Activated T-helper 1 cell treated with anti-CD3 and anti-CD28 coated beads, Interleukin-12 subunit alpha, Interleukin-12 subunit beta, Interleukin-2, Interleukin-4 antibody, amounts not matched to agents 30 ng/mL and 10 ng/mL and 1 ng/mL, durations not matched to agents 14 hours and 24 hours and 36 hours (primary cell): ENCODE results near the gene UTP15. TPM values are rescaled to one million over a fixed set of nuclear protein-coding genes. Genes with fewer than 3 reads are reported as not detected.

Source experiments
- DNase-seq: peaks from one replicate; pipeline ENCODE4 v3.0.0; 2021; ENCODE audit warnings: low spot score
- H3K27ac Mint-ChIP-seq: one replicate; pipeline ENCODE4 v1.8.0; 2021; ENCODE audit warnings: mild to moderate bottlenecking, mixed read lengths
- H3K27me3 Mint-ChIP-seq: one replicate; pipeline ENCODE4 v1.8.0; 2022; ENCODE audit warnings: mild to moderate bottlenecking, moderate library complexity, mixed read lengths; ENCODE audit not compliant: insufficient read depth
- H3K36me3 Mint-ChIP-seq: one replicate; pipeline ENCODE4 v1.8.0; 2021; ENCODE audit warnings: low read depth, mixed read lengths
- H3K4me1 Mint-ChIP-seq: one replicate; pipeline ENCODE4 v1.8.0; 2021; ENCODE audit warnings: low read depth, mixed read lengths
- H3K4me3 Mint-ChIP-seq: one replicate; pipeline ENCODE4 v1.8.0; 2021; ENCODE audit warnings: mild to moderate bottlenecking, moderate library complexity, mixed read lengths
- H3K9me3 Mint-ChIP-seq: one replicate; pipeline ENCODE4 v1.8.0; 2021; ENCODE audit warnings: mixed read lengths
- intact Hi-C: fragments of 100-400 bp; cut with micrococcal nuclease; formaldehyde crosslinking; loops from one replicate; pipeline ENCODE4 v1.15.1; 2024
- total RNA-seq: library from RNA; stranded (reverse); gene quantifications from 2 replicates; pipeline ENCODE4 v1.2.3, GENCODE V29; 2022

UTP15 gene
- total RNA-seq, 1 donor from 2014 or later: 61.0 TPM

GRCh38 chr5:73540192-73540591 is 25.4 kb upstream of the UTP15 start:
- intact Hi-C loops: no loop called here
- Mint-ChIP-seq H3K27ac (no peak overlapping the region), H3K36me3 (no peaks in the 10 kb centered on the region), H3K4me1 (peaks cover 21% of the 10 kb centered on the region), H3K4me3 (no peak overlapping the region), H3K9me3 (no peaks in the 10 kb centered on the region), H3K27me3 (no peaks in the 10 kb centered on the region)
- DNase-seq: no peak

DNA sequence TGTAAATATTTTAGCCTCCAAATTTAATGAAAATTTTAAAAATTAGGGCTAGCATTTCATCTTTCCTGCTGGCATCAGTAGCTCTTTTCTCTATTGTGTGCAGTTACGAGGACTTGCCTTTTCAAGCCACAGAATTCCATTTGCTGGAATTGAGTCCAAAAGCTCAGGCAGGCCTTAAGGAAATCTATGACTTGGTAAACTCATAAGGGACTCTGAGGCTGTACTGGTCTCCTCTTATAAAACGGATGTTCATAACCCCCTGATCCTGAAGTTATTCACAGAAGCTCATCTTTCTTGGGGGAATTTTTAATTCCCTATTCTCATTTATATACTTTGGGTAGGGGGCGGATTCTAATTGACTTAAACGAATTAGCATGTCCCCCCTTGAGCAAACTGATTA is 23.5 kb upstream of the UTP15 start:
- Mint-ChIP-seq H3K9me3 (no peaks in the 10 kb centered on the region), H3K27ac (no peak overlapping the region)

GRCh38 chr5:73544429-73545402 is 20.8 kb upstream of the UTP15 start:
- intact Hi-C loops: no loop called here
- peaks cover 6% of the 10 kb centered on the region for H3K27me3 Mint-ChIP-seq
- no peaks in the 10 kb centered on the region for H3K9me3 Mint-ChIP-seq
- H3K4me3 Mint-ChIP-seq: no peak overlapping the region
- H3K36me3 Mint-ChIP-seq: no peaks in the 10 kb centered on the region
- DNase-seq: no peak
- peaks cover 20% of the 10 kb centered on the region for H3K4me1 Mint-ChIP-seq
- no peak overlapping the region for H3K27ac Mint-ChIP-seq

More for the DNA sequence above, 23.5 kb upstream of the UTP15 start:
- Mint-ChIP-seq H3K4me1 (peaks cover 21% of the 10 kb centered on the region), H3K27me3 (no peaks in the 10 kb centered on the region), H3K4me3 (no peak overlapping the region), H3K36me3 (no peaks in the 10 kb centered on the region)
- no peak for DNase-seq
- intact Hi-C loops: no loop called here

GRCh38 chr5:73545403-73545779 is 20.2 kb upstream of the UTP15 start:
- Mint-ChIP-seq H3K27ac (no peak overlapping the region), H3K36me3 (no peaks in the 10 kb centered on the region), H3K9me3 (no peaks in the 10 kb centered on the region), H3K4me1 (peaks cover 13% of the 10 kb centered on the region), H3K27me3 (peaks cover 8% of the 10 kb centered on the region), H3K4me3 (no peak overlapping the region)
- intact Hi-C loops: no loop called here
- no peak for DNase-seq

DNA sequence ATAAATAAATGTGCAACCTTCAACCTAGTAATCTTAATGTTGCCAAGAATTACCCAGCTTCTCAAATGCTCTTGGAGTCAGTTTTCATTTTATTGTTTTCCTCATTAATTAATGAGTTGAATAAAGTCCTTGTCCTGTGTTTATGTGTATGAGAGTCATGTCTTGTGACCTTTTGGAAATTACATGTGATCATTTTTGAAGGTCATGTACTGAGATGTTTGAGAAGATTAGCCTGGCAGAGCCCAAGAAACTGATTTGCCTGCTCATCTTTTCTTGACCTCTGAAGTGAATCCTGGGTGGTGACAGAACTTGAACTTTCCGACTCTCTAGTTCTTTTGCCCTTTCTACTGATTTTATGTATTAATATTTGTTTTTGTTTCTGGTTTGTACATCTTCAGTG is 15.5 kb upstream of the UTP15 start:
- H3K36me3 Mint-ChIP-seq: peaks cover 10% of the 10 kb centered on the region
- DNase-seq: no peak
- peaks cover 8% of the 10 kb centered on the region for H3K27me3 Mint-ChIP-seq
- no peak overlapping the region for H3K27ac Mint-ChIP-seq
- no peak overlapping the region for H3K4me3 Mint-ChIP-seq
- intact Hi-C loops: no loop called here
- H3K9me3 Mint-ChIP-seq: no peaks in the 10 kb centered on the region
- H3K4me1 Mint-ChIP-seq: no peaks in the 10 kb centered on the region

DNA sequence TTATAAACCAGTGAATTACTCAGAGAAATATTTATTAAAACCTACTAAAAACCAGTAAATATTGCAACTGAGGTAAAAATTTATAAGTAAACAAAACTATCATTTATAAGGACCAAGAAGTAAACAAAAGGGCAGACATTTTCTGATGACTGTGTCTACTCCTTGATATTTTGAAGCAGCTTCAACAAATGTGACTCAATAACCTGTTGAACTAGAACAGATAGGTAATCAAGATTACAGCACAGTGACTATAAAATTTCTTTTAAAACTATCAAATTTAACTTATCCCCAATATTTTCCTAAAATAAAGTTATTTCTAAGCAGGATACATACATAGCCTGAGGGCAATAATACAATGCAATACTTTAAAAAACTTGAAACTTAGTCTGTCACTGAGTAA is 12.9 kb upstream of the UTP15 start:
- Mint-ChIP-seq H3K4me3 (no peak overlapping the region), H3K9me3 (no peaks in the 10 kb centered on the region), H3K36me3 (peaks cover 13% of the 10 kb centered on the region), H3K4me1 (no peaks in the 10 kb centered on the region), H3K27ac (no peak overlapping the region), H3K27me3 (peaks cover 8% of the 10 kb centered on the region)
- intact Hi-C loops: no loop called here
- DNase-seq: no peak

GRCh38 chr5:73558950-73559349 is 6.6 kb upstream of the UTP15 start:
- Mint-ChIP-seq H3K27ac (no peak overlapping the region), H3K36me3 (peaks cover 23% of the 10 kb centered on the region), H3K9me3 (no peaks in the 10 kb centered on the region), H3K4me3 (no peak overlapping the region), H3K4me1 (peaks cover 14% of the 10 kb centered on the region), H3K27me3 (no peaks in the 10 kb centered on the region)
- intact Hi-C loops: no loop called here
- DNase-seq: no peak

DNA sequence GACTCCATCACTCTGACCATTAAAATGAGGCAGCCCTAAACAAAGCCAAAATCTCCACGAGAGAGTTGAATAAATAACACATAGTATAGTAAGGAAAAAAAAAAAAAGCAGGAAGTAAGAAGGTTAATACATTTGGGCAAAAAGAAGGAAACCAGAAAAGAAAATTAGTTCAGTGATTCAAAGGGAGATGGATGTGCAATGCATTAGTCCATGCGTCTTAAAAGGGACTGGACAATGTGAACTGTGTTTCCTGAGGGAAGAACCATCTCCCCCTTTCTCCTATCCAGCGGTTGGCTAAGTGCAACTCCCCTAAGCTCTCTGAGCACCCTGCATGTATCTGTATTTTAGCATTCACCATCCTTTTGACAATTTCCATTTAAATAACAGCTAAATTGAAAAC is 1.5 kb upstream of the UTP15 start:
- intact Hi-C loops: loop anchor here (2.0 to 10.0 kb wide), 5 partner anchors 27 to 1121 kb away; partner anchors contain the start of gene HEXB
- no peaks in the 10 kb centered on the region for H3K27me3 Mint-ChIP-seq
- H3K4me3 Mint-ChIP-seq: peak overlapping the region; percentile 95
- peak overlapping the region; percentile 60 for H3K27ac Mint-ChIP-seq
- H3K4me1 Mint-ChIP-seq: peaks cover 32% of the 10 kb centered on the region
- no peaks in the 10 kb centered on the region for H3K9me3 Mint-ChIP-seq
- peaks cover 18% of the 10 kb centered on the region for H3K36me3 Mint-ChIP-seq
- DNase-seq: no peak

DNA sequence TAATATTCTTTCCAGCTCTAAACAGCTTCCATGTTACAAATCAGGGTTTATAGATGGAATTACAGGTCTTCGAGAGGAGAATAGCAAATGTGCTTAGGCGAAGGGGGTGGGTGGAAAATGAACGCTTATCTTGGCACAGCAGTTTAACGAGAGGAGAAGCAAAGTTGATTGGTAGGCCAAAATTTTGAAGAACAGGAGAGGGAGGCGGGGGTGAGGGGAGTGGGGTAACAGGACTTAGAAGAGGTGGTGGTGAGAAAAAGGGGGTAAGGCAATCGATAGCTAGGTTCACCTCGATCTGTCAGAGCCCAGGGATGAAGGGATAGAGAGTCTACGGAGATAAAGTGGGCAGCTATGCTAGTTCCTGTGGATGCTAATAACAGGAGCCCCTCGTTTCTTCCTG is 868 bp upstream of the UTP15 start:
- H3K36me3 Mint-ChIP-seq: peaks cover 21% of the 10 kb centered on the region
- H3K4me1 Mint-ChIP-seq: peaks cover 32% of the 10 kb centered on the region
- H3K9me3 Mint-ChIP-seq: no peaks in the 10 kb centered on the region
- DNase-seq: no peak
- H3K27me3 Mint-ChIP-seq: no peaks in the 10 kb centered on the region
- H3K4me3 Mint-ChIP-seq: peak overlapping the region; percentile 95
- peak overlapping the region; percentile 99 for H3K27ac Mint-ChIP-seq
- intact Hi-C loops: loop anchor here (1.0 to 10.0 kb wide), 9 partner anchors 28 to 1977 kb away; partner anchors contain the start of genes BTF3, GFM2, HEXB and HMGCR

DNA sequence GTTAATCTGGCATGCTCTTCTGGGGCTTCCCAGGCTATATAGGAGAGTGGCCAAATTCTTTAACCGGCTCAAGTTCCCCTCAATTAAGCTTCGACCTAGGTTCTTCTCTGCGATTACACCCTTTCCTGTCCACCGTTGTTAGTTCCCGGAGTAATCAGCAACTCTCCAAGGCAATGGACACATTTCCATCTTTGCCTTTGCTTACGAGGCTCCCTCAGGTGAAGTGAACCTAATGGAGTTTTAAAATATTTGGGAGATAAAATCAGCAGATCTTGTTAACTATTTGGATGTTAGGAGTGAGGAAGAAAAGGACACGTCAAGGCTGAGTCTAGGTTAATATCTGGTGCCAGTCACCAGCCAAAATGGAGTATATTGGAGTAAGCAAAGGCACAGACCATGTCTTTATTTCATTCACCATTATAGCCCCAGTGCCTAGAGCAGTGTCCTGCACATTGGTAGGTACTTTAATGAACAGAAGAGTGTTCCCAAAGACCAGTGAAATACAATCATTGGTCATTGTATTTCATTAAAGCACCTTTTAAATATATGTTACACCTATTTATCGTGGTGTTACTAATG is 515 bp downstream of the UTP15 start:
- H3K27me3 Mint-ChIP-seq: no peaks in the 10 kb centered on the region
- peak overlapping the region; percentile 99 for H3K27ac Mint-ChIP-seq
- no peaks in the 10 kb centered on the region for H3K9me3 Mint-ChIP-seq
- peak overlapping the region; percentile 95 for H3K4me3 Mint-ChIP-seq
- intact Hi-C loops: loop anchor here (1.0 to 10.0 kb wide), 9 partner anchors 29 to 1979 kb away; partner anchors contain the start of genes BTF3, GFM2, HEXB and HMGCR
- peaks cover 27% of the 10 kb centered on the region for H3K4me1 Mint-ChIP-seq
- H3K36me3 Mint-ChIP-seq: peaks cover 23% of the 10 kb centered on the region
- DNase-seq: no peak

DNA sequence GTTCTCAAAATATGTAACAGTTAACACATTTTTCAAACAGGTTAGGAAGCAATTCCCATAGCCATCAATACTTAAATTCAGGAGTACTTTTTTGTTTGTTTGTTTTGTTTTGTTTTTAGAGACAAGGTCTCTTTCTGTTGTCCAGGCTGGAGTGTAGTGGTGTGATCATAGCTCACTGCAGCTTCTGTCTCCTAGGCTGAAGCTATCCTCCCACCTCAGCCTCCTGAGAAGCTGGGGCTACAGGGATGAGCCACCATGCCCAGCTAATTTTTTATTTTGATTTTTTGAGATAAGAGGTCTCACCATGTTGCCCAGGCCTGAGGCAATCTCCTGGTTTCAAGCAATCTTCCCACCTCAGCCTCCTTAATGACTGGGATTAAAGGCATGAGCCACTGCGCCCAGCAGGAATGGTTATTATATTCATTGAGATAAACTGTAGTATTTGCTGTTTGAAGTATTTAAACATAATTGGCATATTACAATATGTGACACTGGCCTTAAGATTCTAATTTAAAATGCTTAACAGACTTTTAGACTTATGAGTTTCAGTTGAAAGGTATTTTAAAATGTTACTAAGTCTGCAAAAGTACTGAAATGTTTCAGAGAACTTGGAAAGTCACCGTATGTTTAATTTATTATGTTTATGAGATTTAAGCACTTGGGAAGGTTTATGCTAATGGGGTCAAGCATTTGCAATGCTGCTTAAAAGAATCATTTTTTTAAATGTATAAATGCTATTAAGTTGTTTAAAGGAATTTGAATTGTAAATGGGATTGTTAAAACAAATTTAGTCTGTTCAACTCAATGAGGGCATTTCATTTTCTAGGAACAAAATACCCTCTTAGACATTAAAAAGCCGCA is 17.0 kb downstream of the UTP15 start:
- no peak overlapping the region for H3K4me3 Mint-ChIP-seq

DNA sequence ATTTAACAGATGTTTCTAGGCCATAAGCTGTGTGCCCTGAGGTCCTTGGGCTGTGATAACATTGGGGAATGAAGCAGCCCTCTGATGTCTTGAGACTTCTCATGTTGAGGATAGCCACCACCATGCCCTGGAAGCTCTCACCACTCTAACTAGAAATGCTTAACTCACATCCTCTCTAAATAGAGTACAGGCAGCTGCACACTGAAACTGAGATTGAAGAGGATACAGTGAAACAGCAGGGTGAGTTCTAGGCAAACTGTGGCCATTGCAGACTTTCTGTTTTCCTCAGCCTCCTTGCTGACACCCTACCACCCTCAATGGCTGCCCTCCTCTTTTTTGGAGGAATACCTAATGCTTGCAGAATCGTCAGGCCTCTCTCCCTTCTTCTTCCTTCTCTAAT is 22.4 kb downstream of the UTP15 start:
- H3K4me1 Mint-ChIP-seq: no peaks in the 10 kb centered on the region
- H3K9me3 Mint-ChIP-seq: no peaks in the 10 kb centered on the region
- H3K27me3 Mint-ChIP-seq: peaks cover 2% of the 10 kb centered on the region
- H3K27ac Mint-ChIP-seq: no peak overlapping the region
- H3K4me3 Mint-ChIP-seq: no peak overlapping the region
- H3K36me3 Mint-ChIP-seq: no peaks in the 10 kb centered on the region
- intact Hi-C loops: no loop called here
- DNase-seq: no peak

More for the DNA sequence above, 17.0 kb downstream of the UTP15 start:
- Mint-ChIP-seq H3K4me1 (no peaks in the 10 kb centered on the region), H3K27ac (no peak overlapping the region), H3K27me3 (no peaks in the 10 kb centered on the region), H3K9me3 (no peaks in the 10 kb centered on the region), H3K36me3 (peaks cover 23% of the 10 kb centered on the region)
- intact Hi-C loops: no loop called here
- no peak for DNase-seq
